HG02763 (cell line): ENCODE results near the gene MRGPRF.
"Not testable (repeated sequence)": the region's sequence is repeated elsewhere in the genome, so short reads cannot be mapped to it uniquely, and the experiment has no call there.

Experiments used
- ATAC-seq: cut with Tn5 transposase; IDR thresholded peaks from one replicate; pipeline ENCODE4 v1.9.1; 2021; ENCODE audit warnings: mild to moderate bottlenecking, moderate library complexity; ENCODE audit not compliant: unreplicated experiment

The MRGPRF gene

DNA sequence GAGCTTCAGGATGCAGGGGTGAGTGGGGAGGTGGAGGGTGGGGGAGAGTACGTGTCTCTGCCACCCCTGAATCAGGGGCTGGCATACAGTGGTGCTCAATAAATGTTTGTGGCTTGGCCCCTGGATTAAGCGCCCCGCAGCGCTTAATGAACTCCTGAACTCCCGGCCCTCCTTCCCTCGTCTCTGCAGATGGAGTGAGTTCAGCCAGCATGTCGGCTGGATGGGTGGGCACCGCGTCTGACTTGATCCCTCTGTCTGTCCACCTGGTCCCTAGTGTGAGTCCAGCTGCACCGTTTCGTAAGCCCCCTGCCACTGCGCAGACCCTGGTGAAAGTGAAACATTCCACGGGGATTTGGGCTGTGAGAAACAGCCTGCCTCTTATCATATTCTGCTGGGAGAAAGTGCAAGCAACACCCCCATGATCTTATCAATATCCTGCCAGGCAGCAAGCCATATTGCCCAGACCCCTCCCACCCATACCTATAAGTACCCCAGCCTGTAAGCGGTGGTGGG is 20.2 kb downstream of the MRGPRF start:
- no peak for ATAC-seq

DNA sequence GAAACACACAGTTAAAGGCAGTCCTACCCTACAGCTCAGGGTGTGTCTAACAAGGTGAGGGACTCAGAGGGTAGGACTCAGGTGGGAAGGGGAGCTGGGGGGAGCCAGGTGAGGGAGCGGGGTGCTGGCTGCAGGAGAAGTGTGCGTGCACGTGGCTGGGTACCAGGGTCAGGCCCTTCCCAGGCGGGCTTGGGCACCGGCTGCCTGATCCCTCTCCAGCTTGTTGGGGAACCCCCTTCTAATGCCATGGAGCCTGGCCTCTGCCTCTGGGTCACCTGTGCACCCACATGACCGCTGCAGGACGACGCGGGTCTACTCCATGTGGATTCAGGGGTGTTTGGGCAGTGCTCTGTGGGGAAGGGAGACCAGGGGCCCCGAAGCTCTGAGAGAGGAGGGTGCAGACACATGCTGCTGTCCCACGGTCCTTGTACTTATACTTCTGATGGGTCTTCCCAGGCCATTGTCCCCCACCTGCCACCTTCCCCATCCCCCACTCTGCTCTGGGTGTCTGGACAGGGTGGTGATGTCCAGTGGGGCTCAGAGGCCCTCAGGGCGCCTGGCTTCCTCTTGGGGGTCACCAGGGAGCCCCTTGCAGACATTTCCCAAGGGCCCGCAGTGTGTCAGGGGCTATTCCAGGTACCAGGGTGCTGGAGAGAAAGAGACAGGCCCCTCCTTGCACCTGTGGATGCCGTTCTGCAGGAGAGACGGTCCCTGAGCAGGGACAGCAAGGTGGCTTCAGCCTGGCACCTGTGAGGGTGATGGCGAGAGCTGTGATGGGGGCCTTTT is 21.9 kb downstream of the MRGPRF start:
- no peak for ATAC-seq

DNA sequence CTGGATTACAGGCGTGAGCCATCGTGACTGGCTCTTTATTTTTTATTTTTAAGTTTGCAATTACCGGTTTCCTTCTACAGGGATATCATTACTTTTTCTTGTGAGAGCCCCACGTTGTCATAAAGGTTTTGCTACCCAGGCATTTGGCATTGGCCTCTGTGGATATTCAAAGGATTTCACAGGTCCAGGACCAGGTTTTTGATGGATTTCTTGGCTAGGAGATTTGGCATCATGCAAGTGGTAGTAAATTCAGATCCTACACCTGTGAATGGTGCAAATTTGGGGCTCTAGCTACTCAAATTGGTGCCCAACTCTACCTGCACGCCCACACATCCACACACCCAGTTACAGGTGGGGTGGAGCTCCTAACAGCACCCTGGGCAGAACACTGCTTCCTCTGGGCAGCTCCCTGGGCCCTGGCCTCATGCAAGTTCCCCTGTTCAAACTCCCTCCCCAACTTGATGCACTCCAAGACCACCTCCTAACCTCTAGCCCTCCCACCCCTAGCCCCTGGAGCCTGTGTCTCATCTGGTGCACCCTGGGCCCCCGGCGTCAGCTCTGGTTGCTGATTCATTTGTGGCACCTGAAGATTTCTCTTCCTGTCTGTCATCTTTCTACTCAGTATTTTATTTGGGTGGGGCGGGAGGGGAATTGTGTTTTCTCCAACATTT is 23.0 kb downstream of the MRGPRF start:
- no peak for ATAC-seq

DNA sequence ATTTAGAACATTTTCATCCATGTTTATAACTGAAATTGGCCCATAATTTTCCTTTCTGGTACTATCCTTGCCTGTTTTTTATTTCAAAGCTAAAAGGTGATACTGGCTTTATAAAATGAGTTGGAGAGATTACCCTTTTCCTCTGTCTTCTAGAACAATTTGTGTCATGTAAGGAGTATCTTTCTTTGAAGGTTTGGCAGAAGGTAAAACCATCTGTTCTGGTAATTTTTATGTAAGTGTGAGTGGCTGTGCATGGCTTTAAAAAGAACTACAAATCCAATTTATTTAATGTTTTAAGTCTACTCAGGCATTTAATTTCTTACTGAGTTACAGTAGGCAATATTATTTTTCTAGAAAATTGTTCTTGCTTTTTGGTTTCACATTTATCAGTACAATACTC is 24.6 kb downstream of the MRGPRF start:
- no peak for ATAC-seq

DNA sequence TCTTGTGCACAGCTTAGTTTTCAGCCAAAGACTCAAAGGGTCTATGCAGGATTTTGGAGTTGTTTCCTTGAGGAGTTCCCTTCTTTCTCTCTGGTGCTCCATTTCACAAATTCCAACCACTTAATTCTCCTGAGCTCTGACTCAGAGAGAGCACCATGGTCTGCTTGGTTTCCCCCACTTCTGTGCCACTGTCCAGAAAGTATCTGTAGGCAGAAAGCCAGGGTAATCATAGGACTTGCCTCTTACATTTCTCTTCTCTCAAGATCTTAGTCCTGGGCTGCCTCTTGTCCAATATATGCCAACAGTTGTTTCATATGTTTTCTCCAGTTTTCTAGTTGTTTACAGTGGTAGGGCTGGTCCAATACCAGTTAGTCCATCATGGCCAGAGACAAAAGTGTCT is 25.8 kb downstream of the MRGPRF start:
- no peak for ATAC-seq

DNA sequence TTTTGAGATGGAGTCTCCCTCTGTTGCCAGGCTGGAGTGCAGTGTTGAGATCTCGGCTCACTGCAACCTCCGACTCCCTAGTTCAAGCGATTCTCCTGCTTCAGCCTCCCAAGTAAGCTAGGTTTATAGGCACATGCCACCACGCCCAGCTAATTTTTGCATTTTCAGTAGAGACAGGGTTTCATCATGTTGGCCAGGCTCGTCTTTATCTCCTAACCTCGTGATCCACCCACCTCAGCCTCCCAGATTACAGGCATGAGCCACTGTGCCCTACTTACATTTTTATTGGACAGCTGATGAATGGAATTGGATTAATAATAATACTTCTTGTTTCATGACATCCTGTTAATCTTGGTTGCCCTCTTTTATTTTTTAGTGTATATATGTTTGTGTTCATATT is 29.2 kb downstream of the MRGPRF start:
- no peak for ATAC-seq

DNA sequence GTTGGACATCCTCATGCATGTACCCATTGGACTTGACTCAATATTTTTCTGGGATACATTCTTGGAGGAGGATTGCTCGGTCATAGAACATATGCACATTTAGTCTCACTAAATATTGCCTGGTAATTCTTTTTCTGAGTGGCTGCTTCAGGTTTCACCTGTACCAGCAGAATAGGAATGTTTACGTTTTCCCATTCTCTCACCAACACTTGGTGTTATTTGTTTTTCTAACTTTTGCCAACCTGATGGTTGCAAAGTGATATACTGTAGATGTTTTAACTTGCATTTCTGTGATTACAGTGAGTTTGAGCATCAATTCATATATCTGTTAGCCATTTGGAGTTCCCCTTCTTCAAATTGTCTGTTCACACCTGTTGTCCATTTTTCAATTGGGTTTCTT is 30.9 kb downstream of the MRGPRF start:
- ATAC-seq, result no peak

DNA sequence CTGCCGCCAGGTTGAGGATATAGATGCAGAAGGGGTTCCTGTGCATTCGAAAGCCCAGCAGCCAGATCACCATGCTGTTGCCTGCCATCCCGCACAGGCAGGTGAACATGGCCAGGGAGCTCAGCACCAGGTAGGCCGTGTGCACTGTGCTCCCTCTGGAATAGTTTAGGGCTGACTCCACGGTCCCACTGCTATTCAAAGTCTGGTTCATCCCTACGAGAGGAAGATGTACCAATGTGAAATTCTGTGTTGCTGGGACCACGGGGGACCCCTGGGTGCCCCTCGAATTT is 32.3 kb downstream of the MRGPRF start, which contains the start of gene MRGPRD:
Gene MRGPRD, minus strand, starts transcription at position 211 of the 290 bp plus-strand sequence. Its CDS starts 0 bp downstream, at position 211.
- no peak for ATAC-seq

DNA sequence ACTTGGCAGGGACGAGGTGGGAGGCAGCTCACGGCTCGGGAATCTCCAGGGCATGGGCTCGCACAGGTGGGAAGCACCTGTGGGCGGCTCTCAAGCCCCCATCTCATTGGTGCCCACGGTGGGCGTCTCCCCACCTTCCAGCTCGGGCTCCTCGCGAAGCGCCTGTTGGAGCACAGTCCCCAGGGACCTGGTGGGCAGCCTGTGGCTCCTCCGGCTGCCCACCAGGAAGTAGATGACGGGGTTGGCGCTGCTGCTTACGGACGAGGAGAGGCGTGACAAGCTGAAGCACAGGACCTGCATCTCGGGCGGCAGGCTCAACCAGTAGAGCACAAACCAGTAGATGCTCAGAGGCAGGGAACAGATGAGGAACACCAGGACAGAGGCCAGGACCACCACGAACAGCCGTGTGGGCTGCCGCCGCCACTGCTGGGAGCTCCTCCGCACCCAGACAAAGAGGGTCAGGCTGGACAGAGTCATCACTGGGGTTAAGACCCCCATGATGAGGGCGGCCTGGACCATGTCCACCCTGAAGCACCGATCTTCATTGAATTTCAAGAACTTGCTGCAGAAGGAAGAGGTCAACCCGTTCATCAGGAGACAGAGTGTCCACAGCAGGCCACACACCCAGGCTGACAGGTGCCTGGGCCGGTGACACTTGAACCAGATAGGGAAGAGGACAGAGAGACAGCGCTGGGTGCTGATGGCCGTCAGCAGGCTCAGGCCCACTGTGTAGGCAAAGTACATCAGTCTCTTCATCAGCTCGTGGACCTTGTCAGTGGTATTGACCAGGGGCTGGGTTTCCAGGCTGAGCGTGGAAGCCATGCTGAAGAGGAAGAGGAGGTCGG is 32.9 kb downstream of the MRGPRF start:
- ATAC-seq, result no peak

DNA sequence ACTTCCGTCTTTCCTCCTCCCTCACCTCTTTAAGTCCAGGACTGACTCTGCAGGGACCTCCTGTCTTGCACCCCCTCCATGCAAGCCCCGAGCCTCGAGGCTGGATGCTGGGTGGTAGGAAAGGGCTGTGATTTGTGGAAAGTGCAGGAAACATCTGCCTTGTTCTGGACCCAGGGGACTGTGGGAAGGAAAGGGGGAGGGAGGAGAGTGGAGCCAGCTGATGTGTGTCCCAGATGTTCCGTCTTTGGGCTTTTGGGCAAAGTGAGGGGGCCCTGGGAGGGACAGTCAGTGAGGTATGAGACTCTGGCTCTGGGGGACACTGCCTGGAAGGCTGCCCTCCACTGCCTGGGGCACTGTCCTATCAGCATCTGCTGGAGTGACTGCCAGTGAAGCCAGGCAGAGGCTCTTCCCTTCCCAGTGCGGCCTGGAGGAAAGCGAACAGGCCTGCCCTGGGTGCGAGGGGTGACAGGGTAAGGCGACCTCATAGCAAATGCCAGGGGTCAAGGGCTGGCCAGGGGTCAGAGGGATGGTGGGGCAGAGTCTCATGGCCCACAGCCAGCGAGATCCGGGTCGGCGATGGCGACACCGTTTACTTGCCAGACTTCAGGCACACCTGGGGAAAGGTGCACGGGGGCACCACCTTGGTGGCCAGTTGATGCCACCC is 34.0 kb downstream of the MRGPRF start:
- no peak for ATAC-seq

DNA sequence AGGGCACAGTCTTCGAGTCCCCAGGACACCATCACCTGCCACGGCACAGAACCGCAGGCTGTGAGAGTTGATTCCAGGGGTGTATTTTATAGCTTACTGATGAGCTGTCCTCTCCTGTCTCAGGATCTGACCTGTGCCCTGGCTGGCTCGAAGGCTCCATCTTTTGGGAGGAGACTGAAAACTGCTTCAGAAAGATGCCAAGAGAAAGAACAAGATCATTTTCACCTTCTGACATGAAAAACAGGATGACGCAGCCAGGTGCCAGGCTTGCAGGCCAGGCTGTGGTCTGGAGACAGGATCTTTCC is 34.5 kb downstream of the MRGPRF start:
- no peak for ATAC-seq

DNA sequence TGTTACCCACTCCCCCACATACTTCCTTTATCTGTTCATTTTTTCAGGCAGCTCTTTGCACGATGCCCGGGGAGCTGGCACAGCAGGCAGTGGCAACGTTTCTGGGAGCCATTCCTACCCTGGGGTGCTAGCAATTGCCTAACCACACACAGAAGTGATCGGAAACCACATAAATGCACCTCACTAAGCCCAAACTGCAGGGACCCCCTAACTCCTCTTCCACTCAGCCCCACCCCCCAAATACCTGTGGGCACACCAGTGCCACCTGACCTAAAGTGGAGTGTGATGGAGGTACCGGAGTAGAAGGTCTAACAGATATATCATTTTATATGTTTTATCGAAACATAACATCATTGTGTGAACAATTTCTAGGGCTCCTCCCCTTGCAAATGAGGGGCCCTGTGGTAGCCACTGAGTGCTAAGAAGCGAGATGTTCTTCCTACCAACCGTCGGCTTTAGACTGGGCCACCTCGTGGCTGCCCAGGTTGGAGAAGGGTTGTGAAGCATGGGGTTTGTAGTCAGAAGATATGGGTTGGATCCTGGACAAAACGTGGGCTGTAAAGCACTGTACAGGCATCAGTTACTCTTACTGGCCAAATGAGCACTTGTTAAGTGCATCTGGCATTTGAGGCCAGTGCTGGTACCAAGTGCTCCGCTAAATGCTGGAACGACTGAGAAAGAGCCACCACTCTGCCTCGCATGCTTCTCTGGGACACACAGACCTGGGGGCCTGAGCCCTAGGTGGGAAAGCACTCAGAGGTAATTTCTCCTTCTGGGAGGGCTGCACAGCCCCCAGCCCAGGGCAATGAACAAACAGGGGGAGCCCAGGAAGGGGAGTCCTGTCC is 35.0 kb downstream of the MRGPRF start:
- ATAC-seq, result no peak

DNA sequence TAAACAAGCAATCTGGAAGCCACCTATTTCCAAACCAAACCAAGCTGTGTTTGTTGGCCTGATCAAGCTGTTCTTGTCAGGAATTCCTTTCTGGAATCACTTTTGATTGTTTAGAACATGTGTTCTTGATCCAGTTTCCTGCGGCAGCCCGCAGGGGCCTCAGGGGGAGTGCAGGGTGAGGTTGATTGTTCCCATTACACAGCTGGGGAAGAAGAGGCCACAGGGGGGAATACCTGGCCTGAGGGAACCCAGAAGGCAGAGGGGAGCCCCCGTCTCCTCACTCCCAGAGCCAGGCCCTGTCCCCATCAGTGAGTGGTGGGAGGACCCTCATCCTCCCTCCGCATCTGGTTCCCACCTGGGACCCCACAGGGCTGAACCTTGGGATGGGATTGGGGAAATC is 36.5 kb downstream of the MRGPRF start:
- no peak for ATAC-seq

DNA sequence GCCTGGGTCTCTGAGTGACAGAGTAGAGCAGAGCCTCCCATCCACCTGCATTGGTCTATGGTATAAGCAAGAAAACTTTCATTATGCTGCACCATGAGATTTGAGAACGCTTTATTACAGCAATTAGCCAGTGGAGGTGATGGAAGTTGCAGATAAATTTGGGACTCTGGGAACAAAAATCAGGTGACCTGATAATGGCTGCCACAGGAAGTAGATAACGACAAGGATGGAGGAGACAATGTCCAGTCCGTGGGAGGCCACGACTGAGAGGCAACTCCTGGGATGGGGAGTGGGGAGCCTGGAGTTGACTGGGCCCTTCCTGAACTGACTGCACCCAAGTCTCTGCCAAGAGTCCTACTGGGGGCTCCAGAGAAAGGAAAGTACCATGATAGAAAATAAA is 37.0 kb downstream of the MRGPRF start:
- no peak for ATAC-seq

DNA sequence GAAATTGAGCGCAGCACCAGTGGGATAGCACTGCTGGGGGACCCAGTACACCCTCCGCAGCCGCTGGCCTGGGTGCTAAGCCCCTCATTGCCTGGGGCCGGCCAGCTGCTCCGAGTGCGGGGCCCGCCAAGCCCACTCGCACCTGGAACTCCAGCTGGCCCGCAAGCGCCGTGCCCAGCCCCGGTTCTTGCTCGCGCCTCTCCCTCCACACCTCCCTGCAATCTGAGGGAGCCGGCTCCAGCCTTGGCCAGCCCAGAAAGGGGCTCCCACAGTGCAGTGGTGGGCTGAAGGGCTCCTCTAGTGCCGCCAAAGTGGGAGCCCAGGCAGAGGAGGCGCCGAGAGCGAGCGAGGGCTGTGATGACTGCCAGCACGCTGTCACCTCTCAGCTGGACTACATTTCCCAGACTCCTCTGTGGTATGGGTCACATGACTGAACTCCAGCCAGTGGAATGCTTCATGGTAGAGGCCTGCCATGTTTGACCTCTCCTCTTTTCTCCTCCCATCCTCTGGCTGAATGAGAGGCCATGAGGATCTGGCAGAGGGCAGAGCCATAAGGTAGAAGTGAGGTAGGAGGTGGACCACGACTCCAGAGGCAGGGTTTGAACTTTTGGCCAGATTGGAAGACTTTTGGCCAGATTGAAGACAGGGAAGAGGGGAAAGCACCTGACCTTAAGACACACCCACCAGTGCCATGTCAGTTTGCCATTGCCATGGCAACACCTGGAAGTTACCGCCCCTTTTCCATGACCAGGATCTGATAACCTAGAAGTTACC is 38.4 kb downstream of the MRGPRF start:
- no peak for ATAC-seq

DNA sequence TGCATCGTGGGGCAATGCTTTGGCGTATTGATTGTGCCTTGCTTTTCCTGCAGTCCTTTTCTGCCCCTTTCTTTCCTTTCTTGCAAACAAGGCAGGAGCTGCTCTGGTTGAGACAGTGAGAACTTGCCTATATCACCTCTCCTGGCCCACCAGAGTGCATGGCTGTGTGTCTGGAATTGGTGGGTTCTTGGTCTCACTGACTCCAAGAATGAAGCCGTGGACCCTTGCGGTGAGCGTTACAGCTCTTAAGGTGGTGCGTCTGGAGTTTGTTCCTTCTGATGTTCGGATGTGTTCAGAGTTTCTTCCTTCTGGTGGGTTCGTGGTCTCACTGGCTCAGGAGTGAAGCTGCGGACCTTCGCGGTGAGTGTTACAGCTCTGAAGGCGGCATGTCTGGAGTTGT is 39.3 kb downstream of the MRGPRF start:
- not testable (repeated sequence) for ATAC-seq

DNA sequence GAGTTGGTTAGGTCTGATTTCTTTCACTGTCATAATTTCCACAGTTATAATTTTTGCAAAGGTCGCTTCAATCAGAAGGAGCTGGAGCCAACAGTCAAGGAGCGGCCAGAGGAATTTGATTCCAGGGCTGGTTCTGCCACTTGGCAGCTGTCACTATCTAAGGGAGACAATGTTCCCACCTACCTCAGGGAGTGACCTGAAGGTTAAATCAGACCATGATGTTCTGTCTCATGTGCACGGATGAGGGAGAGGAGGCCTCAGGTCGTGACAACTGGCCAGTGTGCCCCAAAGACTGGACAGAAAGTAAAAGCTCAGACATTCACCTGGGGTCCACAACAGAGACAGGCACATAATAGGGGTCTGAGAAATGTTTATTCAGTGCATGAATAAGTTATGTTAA is 39.8 kb downstream of the MRGPRF start:
- ATAC-seq, result no peak

DNA sequence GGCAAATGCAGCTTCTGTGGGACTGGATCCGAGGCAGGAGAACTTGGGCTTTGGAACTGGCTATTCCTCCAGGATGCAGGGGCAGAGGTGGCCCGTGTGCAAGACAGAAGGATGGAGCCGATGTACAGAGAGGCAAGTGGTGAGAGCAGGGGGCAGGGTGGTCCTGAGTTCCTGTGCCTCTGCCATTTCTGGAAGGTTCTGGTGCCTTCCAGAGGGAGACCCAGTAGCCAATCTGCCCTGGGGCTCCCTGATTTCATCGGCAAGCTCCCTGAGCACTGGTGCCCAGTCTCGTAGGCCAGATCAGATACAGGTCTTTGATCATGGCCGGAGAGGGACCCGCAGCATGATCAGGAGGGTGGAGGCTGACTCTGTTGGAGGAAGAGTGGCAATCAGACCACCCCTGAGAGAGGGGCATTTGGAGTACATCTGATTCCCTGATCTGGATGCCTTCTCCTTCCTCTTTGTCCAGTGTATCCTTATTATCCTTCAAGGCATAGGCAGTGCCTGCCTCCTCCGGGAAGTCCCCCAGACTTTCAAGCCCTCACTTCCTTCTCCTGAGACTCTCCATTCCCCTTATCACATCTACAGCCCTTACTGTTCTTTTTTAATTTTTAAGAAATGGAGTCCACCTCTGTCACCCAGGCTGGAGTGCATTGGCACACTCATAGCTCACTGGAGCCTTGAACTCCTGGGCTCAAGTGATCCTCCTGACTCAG is 42.0 kb downstream of the MRGPRF start:
- no peak for ATAC-seq

DNA sequence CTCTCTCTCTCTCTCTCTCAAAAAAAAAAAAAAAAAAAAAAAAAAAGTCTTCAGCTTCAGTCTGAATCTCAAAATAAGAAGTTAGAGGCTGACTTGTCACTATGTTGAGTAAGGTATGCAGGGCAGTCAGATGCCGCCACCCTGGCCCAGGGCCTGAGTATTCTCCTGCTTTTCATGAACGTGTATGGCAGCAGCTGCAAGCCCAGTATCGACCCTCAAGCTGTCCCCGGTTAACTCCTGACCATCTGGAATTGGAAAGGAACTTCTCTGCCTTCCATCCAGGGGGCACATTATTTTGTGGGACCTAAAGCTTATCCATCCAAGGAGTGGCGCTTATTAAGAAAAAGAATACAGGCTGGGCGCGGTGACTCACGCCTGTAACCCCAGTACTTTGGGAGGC is 43.7 kb downstream of the MRGPRF start:
- ATAC-seq, result no peak
